K562 (cell line): ENCODE results near the gene ZBTB14. TPM values are rescaled to one million over a fixed set of nuclear protein-coding genes. Genes with fewer than 3 reads are reported as not detected.

Experiments used
- ATAC-seq: fragments of 200-7000 bp; cut with Tn5 transposase; 3 replicates; pipeline ENCODE4 v1.9.1; 2020; ENCODE audit warnings: moderate library complexity
- BruUV-seq: library from RNA; stranded (reverse); fragments of 400-500 nt; replicated peaks from 2 replicates; lab custom pipeline; 2021; lab: Mats Ljungman, UMichigan
- CTCF ChIA-PET: fragments of 300-600 bp; formaldehyde crosslinking; extraction: SDS; loops from one replicate; lab custom pipeline; 2021; ENCODE audit warnings: low intra/inter-chr PET ratio; lab: Yijun Ruan, JAX
- POLR2A ChIA-PET: fragments of 300-600, 350-650 bp; sonication (Branson Sonifier 250); formaldehyde crosslinking; extraction: SDS; loops from one replicate; lab custom pipeline; 2021; ENCODE audit warnings: antibody characterized with exemption, inconsistent platforms; lab: Yijun Ruan, JAX
- DNase-seq, 4 experiments: peaks; one replicate each; pipeline versions ENCODE4 v3.0.0 to v3.0.0-alpha.2; 2011 to 2018; ENCODE audit warnings: low spot score in 3 of 4, mixed read lengths in 3 of 4; ENCODE audit errors: extremely low read depth in 1 of 4
- FAIRE-seq: peaks from 2 replicates; lab custom pipeline; 2011; peaks lifted over from hg19 to GRCh38; lab: Jason Lieb, UNC
- H2AFZ ChIP-seq: 2 replicates; pipeline ENCODE4 v1.6.0; 2011; ENCODE audit warnings: low read depth, low read length, control low read depth, inconsistent platforms
- H3K27ac ChIP-seq: fragments of 200-600 bp; 3 replicates; pipeline ENCODE4 v1.8.0; 2011; ENCODE audit warnings: low read depth, mild to moderate bottlenecking, control low read depth, inconsistent platforms, low read length, moderate library complexity, mixed read lengths; ENCODE audit errors: extremely low read depth
- H3K27me3 ChIP-seq, 2 experiments: fragments of 300-600 bp in 1 of 2; 2 replicates in 1 of 2; 3 replicates in 1 of 2; pipeline versions ENCODE4 v1.6.0 to v1.8.0; 2011; ENCODE audit warnings: inconsistent platforms in 2 of 2, low read length in 2 of 2, mild to moderate bottlenecking in 1 of 2, mixed read lengths in 1 of 2, moderate library complexity in 1 of 2; ENCODE audit not compliant: control insufficient read depth in 2 of 2, insufficient read depth in 2 of 2
- H3K36me3 ChIP-seq: fragments of 300-600 bp; 3 replicates; pipeline ENCODE4 v1.8.0; 2011; ENCODE audit warnings: mild to moderate bottlenecking, low read length, inconsistent platforms; ENCODE audit not compliant: control insufficient read depth, insufficient read depth
- H3K4me1 ChIP-seq, 2 experiments: fragments of 200-600 bp in 1 of 2; replicated peaks in 1 of 2; 2 replicates in 1 of 2; 3 replicates in 1 of 2; pipeline versions ENCODE4 v1.5.1 to v1.8.0; 2011; ENCODE audit warnings: inconsistent platforms in 2 of 2, low read length in 2 of 2, mild to moderate bottlenecking in 1 of 2, mixed read lengths in 1 of 2, moderate library complexity in 1 of 2; ENCODE audit not compliant: control insufficient read depth in 2 of 2, insufficient read depth in 2 of 2
- H3K4me2 ChIP-seq: 2 replicates; pipeline ENCODE4 v1.6.1; 2011; ENCODE audit warnings: low read length, control low read depth, inconsistent platforms, mixed read lengths; ENCODE audit not compliant: insufficient read depth
- H3K4me3 ChIP-seq: fragments of 200-600 bp; sonication (generic), shearing (Covaris generic); 2 replicates; pipeline ENCODE4 v1.5.1; 2016; ENCODE audit warnings: control low read depth, inconsistent platforms
- H3K79me2 ChIP-seq: fragments of 200-600 bp; 3 replicates; pipeline ENCODE4 v1.8.0; 2011; ENCODE audit warnings: low read length, inconsistent platforms; ENCODE audit not compliant: control insufficient read depth, insufficient read depth
- H3K9ac ChIP-seq, 2 experiments: 2 replicates each; pipeline versions ENCODE4 v1.6.0 to v1.6.1; 2011; ENCODE audit warnings: low read depth in 2 of 2, low read length in 2 of 2, control low read depth in 1 of 2, inconsistent platforms in 1 of 2, mild to moderate bottlenecking in 1 of 2, mixed read lengths in 1 of 2; ENCODE audit not compliant: insufficient read depth in 1 of 2
- H3K9me1 ChIP-seq: one replicate; pipeline ENCODE4 v1.6.0; 2011; ENCODE audit warnings: inconsistent platforms, mild to moderate bottlenecking, low read length, moderate library complexity; ENCODE audit not compliant: control insufficient read depth, insufficient read depth
- H3K9me3 ChIP-seq: replicated peaks from 2 replicates; pipeline ENCODE4 v1.5.1; 2011; ENCODE audit warnings: low read depth, low read length, inconsistent platforms; ENCODE audit not compliant: control insufficient read depth, insufficient read depth
- H4K20me1 ChIP-seq: replicated peaks from 2 replicates; pipeline ENCODE4 v1.6.1; 2011; ENCODE audit warnings: low read length, inconsistent platforms, mixed read lengths; ENCODE audit not compliant: control insufficient read depth, insufficient read depth
- BRD4 ChIP-seq: fragments of 200-600 bp; sonication (generic); IDR thresholded peaks from 2 replicates; pipeline ENCODE4 v1.6.1; 2017; ENCODE audit warnings: inconsistent platforms
- CBX3 ChIP-seq, 2 experiments: IDR thresholded peaks; 1 replicate in 1 of 2; 2 replicates in 1 of 2; pipeline ENCODE4 v1.6.1; 2012; ENCODE audit warnings: inconsistent platforms in 2 of 2, low read length in 2 of 2, borderline replicate concordance in 1 of 2, control low read depth in 1 of 2
- E2F8 ChIP-seq: fragments of 450-650 bp; IDR thresholded peaks from 2 replicates; pipeline ENCODE4 v1.7.1; 2018; ENCODE audit warnings: mild to moderate bottlenecking, low read depth; ENCODE audit not compliant: partially characterized antibody
- EP400 ChIP-seq: fragments of 450-650 bp; IDR thresholded peaks from 2 replicates; pipeline ENCODE4 v1.6.1; 2017; ENCODE audit warnings: antibody characterized with exemption, mild to moderate bottlenecking, moderate library complexity
- HNRNPUL1 ChIP-seq: fragments of 200-400 bp; formaldehyde crosslinking; IDR thresholded peaks from 2 replicates; pipeline ENCODE4 v1.6.1; 2017; ENCODE audit warnings: low read length
- KDM5B ChIP-seq: fragments of 200-600 bp; sonication (generic); IDR thresholded peaks from 2 replicates; pipeline ENCODE4 v1.6.1; 2012; ENCODE audit warnings: low read depth, mild to moderate bottlenecking, moderate library complexity, low read length, control low read depth, inconsistent platforms; ENCODE audit not compliant: insufficient replicate concordance
- L3MBTL2 ChIP-seq: fragments of 450-650 bp; IDR thresholded peaks from 2 replicates; pipeline ENCODE4 v1.6.1; 2016; ENCODE audit warnings: mild to moderate bottlenecking, moderate library complexity
- POLR2AphosphoS2 ChIP-seq: IDR thresholded peaks from 2 replicates; pipeline ENCODE4 v1.6.1; 2012; ENCODE audit warnings: low read length, improper control_type of control experiment
- PTTG1 ChIP-seq: fragments of 450-650 bp; IDR thresholded peaks from 2 replicates; pipeline ENCODE4 v1.6.1; 2016; ENCODE audit warnings: low read depth, mild to moderate bottlenecking, missing genetic modification characterization, missing compliant biosample characterization
- SRF ChIP-seq, 2 experiments: fragments of 250-450, 450-650 bp in 1 of 2; sonication (Bioruptor Pico) in 1 of 2; sonication (generic) in 1 of 2; formaldehyde crosslinking; IDR thresholded peaks; 2 replicates each; pipeline versions ENCODE4 v1.5.0 to v1.5.1; 2020 to 2022; ENCODE audit warnings: mild to moderate bottlenecking in 1 of 2, missing genetic modification reagents in 1 of 2
- TEAD4 ChIP-seq, 2 experiments: sonication (generic) in 1 of 2; formaldehyde crosslinking in 1 of 2; IDR thresholded peaks; 2 replicates each; pipeline versions ENCODE4 v1.6.1 to v1.8.0; 2012 to 2022; ENCODE audit warnings: borderline replicate concordance in 1 of 2, inconsistent platforms in 1 of 2, low read length in 1 of 2, mild to moderate bottlenecking in 1 of 2, missing genetic modification reagents in 1 of 2
- XRCC3 ChIP-seq: fragments of 450-650 bp; IDR thresholded peaks from 2 replicates; pipeline ENCODE4 v1.6.1; 2017; ENCODE audit warnings: mild to moderate bottlenecking, moderate library complexity
- ZNF717 ChIP-seq: fragments of 250-450 bp; sonication (Bioruptor Pico); IDR thresholded peaks from 2 replicates; pipeline ENCODE4 v1.5.0; 2021
- WGBS: fragments of 100-300 bp; shearing (Covaris generic); methylation state at CpG from one replicate; pipeline ENCODE4 v1.1.6; 2016; ENCODE audit warnings: low coverage, mixed read lengths; ENCODE audit not compliant: insufficient coverage; ENCODE audit errors: missing lambda C conversion rate; 5-methylcytosine and 5-hydroxymethylcytosine counted together
- in situ Hi-C: fragments of 300-500 bp; cut with MboI; formaldehyde crosslinking; loops from 4 replicates; pipeline ENCODE4 v1.15.0; 2018; ENCODE audit warnings: inconsistent platforms, mixed read lengths
- intact Hi-C: fragments of 100-400 bp; cut with micrococcal nuclease; formaldehyde crosslinking; loops from 2 replicates; pipeline ENCODE4 v1.14.2; 2022
- polyA plus RNA-seq, 8 experiments: library from polyadenylated mRNA; depleted of rRNA in 4 of 8; stranded (reverse) in 5 of 8; unstranded in 3 of 8; fragments of >200 nt; fragmentation: Nextera tagmentation in 2 of 8; fragmentation: Illumina TruSeq in 1 of 8; extraction: Ambion mirVana in 2 of 8; extraction: Trizol in 1 of 8; gene quantifications; 2 replicates each; pipeline versions ENCODE4 v1.2.1 to v1.2.3, GENCODE V29; 2011 to 2014; ENCODE audit warnings: inconsistent platforms in 1 of 8, missing spikeins in 1 of 8
- total RNA-seq, 7 experiments: library from RNA; depleted of rRNA in 6 of 7; stranded (reverse); fragments of >200 nt in 6 of 7; fragmentation: Illumina TruSeq in 2 of 7; extraction: Trizol in 2 of 7; gene quantifications; 2 replicates each; pipeline versions ENCODE4 v1.2.1 to v1.2.3, GENCODE V29; 2011 to 2021; ENCODE audit warnings: low replicate concordance in 1 of 7
- TF ChIP-seq, protein P1 (sequence below): sonication (generic); IDR thresholded peaks from 2 replicates; pipeline ENCODE4 v1.6.1; 2016

Gene ZBTB14
- total and polyA plus RNA-seq, 9 of the 15 experiments (the other 6 are each of a cell fraction or from before 2014, with no cell fraction given), result 2.8 to 12.6 (median 9.0) TPM

GRCh38 chr18:5304232-5304631, 8.7 kb upstream of the ZBTB14 start:
- Histone ChIP-seq H3K9me3 (peaks cover 5% of the 10 kb centered on the region), H3K79me2 (no peaks in the 10 kb centered on the region), H3K27ac (no peak overlapping the region), H3K4me3 (no peak overlapping the region), H3K36me3 (no peaks in the 10 kb centered on the region), H3K4me1 (no peaks in the 10 kb centered on the region), H3K27me3 (no peaks in the 10 kb centered on the region), H2AFZ (no peak overlapping the region), H3K4me2 (no peak overlapping the region), H3K9ac (no peak overlapping the region), H4K20me1 (no peaks in the 10 kb centered on the region), H3K9me1 (no peaks in the 10 kb centered on the region)
- 0% methylated on average over 1 of the region's 1 CpG for WGBS
- ChIA-PET POLR2A (no interaction called here), CTCF (no interaction called here)
- BruUV-seq, result no TSS peak
- in situ Hi-C loops, result no loop called here
- DNase-seq (no peak), ATAC-seq (no peak), FAIRE-seq (no peak)
- TF ChIP-seq HNRNPUL1, result no peak
- no peak for TF ChIP-seq KDM5B
- TF ChIP-seq XRCC3, result no peak
- TF ChIP-seq POLR2AphosphoS2, result no peak
- TF ChIP-seq EP400, result no peak
- no peak for TF ChIP-seq BRD4
- no peak for TF ChIP-seq CBX3 (IDR thresholded peaks at IDR 0.05; ENCODE audit: borderline replicate concordance in 1 of 2, low read length in 2 of 2)
- intact Hi-C loops, result no loop called here

DNA sequence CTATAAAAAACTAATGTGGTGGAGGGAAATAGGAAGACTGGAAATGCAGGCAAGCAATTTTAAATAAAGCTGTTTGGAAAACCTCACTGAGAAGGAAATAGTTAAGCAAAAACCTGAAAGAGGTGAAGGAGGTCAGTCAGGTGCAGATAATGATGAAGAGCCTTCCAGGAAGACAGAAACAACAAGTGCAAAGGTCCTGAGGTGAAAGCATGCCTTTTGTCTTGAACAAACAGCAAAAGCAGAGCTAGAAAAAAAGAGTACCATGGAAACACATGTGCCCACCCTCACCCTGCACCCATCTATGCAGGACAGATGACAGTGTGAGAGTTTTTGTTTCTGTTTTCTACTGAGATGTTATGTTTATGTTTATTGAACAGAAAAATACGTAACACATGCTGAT, 8.1 kb upstream of the ZBTB14 start:
- H3K9me1 ChIP-seq, result no peaks in the 10 kb centered on the region
- 0% methylated on average over 1 of the region's 1 CpG for WGBS
- no peak overlapping the region for H3K27ac ChIP-seq
- ATAC-seq, result no peak
- H3K36me3 ChIP-seq, result no peaks in the 10 kb centered on the region
- POLR2A ChIA-PET, result interaction anchor here (1.0 kb wide), 1 partner anchor 9 kb away, joined by 4 read pairs; no protein-coding TSS in a partner anchor
- intact Hi-C loops, result no loop called here
- no peak for FAIRE-seq
- H3K27me3 ChIP-seq, result no peaks in the 10 kb centered on the region
- no peaks in the 10 kb centered on the region for H4K20me1 ChIP-seq
- no peak overlapping the region for H3K4me3 ChIP-seq
- no peak overlapping the region for H3K9ac ChIP-seq
- no TSS peak for BruUV-seq
- H3K4me1 ChIP-seq, result 0 out of 5 replicates have a peak, but pooled peaks cover 0 to under 1% of the 10 kb centered on the region in 2 experiments
- no peak overlapping the region for H2AFZ ChIP-seq
- peaks cover 5% of the 10 kb centered on the region for H3K9me3 ChIP-seq
- in situ Hi-C loops, result no loop called here
- CTCF ChIA-PET, result no interaction called here
- no peak for DNase-seq
- H3K79me2 ChIP-seq, result no peaks in the 10 kb centered on the region
- no peak overlapping the region for H3K4me2 ChIP-seq
- TF ChIP-seq PTTG1 (no peak), L3MBTL2 (no peak), ZNF717 (no peak), SRF (CRISPR knock-in tag; IDR thresholded peaks at IDR 0.05) (no peak), E2F8 (no peak), TEAD4 (IDR thresholded peaks at IDR 0.05; ENCODE audit: low read length) (no peak), TEAD4 (CRISPR knock-in tag; IDR thresholded peaks at IDR 0.05; ENCODE audit: borderline replicate concordance) (no peak)
- TF ChIP-seq, protein P1, sequence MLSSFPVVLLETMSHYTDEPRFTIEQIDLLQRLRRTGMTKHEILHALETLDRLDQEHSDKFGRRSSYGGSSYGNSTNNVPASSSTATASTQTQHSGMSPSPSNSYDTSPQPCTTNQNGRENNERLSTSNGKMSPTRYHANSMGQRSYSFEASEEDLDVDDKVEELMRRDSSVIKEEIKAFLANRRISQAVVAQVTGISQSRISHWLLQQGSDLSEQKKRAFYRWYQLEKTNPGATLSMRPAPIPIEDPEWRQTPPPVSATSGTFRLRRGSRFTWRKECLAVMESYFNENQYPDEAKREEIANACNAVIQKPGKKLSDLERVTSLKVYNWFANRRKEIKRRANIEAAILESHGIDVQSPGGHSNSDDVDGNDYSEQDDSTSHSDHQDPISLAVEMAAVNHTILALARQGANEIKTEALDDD, result no peak
